ENCODE measurements around the gene MDGA2. TPM values are rescaled to one million over a fixed set of nuclear protein-coding genes. Genes with fewer than 3 reads are reported as not detected.

Gene MDGA2
- total and polyA plus RNA-seq, 2 of the 13 experiments (the other 11 are each of a cell fraction or from before 2014, with no cell fraction given), result not detected

DNA sequence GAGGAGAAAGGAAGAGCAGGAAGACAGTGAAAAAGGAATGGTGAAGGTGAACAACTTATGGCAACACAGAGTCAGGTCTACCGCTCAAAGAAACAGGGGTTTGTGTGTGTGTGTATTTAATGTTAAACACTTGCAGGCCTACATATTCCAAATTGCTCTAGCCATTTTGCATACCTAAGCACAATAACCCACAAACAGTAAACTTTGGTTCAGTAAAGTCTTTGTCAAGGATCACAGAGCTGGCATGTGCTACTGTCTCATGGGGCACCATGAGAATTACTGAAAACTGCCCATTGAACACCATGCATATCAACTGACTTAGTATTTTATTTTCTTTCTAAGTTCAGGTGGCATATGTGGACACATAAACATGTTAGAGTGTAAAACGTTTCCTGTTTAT is 163.6 kb downstream of the MDGA2 start:
- 46% methylated on average over 2 of the region's 2 CpGs for WGBS (ENCODE audit: low lambda C conversion rate)
- no peak for FAIRE-seq

DNA sequence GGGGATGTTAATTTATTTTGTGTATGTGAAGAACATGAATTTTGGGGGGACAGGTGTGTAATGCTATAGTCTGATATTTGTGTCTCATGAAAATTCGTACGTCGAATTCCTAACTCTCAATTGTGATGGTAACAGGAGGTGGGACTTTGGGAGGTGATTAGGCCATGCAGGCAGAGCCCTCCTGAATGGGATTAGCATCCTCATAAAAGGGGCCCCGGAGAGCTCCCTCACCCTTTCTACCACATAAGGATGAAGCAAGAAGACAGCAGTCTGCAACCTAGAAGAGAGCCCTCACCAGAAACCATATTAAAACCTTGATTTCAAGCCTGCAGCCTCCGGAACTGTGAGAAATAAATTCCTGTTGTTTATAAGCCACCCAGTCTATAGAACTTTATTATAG is 165.4 kb downstream of the MDGA2 start:
- in situ Hi-C loops (cut with HindIII; ENCODE audit: extremely low pct_ligation_motif_present, low pct_unique_long_range_greater_than_20kb), result no loop called here
- H3K9ac ChIP-seq (ENCODE audit: insufficient read depth, low read depth, low read length), result no peak overlapping the region
- FAIRE-seq (no peak), DNase-seq (ENCODE audit: low spot score) (no peak), ATAC-seq (no peak)
- intact Hi-C loops (cut with micrococcal nuclease; ENCODE audit: unreplicated experiment), result no loop called here
- no peaks in the 10 kb centered on the region for H3K79me2 ChIP-seq (ENCODE audit: insufficient read depth, low read length)
- ChIA-PET CTCF (ENCODE audit: low intra/inter-chr PET ratio, low total read pairs) (no interaction called here), POLR2A (no interaction called here)
- WGBS (ENCODE audit: low lambda C conversion rate), result 23% methylated on average over 5 of the region's 5 CpGs
- no peak overlapping the region for H3K4me3 ChIP-seq (replicated peaks in 1 of 3; ENCODE audit: insufficient read depth in 1 of 3, low read depth in 2 of 3, low read length in 3 of 3)
- no peak overlapping the region for H2AFZ ChIP-seq (ENCODE audit: low read length)
- no peaks in the 10 kb centered on the region for H3K4me1 ChIP-seq (ENCODE audit: insufficient read depth, low read length)
- H3K4me2 ChIP-seq (ENCODE audit: low read depth, low read length), result no peak overlapping the region
- no peaks in the 10 kb centered on the region for H3K27me3 ChIP-seq (ENCODE audit: control insufficient read depth in 1 of 2, insufficient read depth in 2 of 2, low read length in 2 of 2)
- TF ChIP-seq ZMYM3 (CRISPR knock-in tag; IDR thresholded peaks at IDR 0.05), result no peak
- TF ChIP-seq TBX3 (IDR thresholded peaks at IDR 0.05; ENCODE audit: borderline replicate concordance), result no peak
- TF ChIP-seq, protein P1, sequence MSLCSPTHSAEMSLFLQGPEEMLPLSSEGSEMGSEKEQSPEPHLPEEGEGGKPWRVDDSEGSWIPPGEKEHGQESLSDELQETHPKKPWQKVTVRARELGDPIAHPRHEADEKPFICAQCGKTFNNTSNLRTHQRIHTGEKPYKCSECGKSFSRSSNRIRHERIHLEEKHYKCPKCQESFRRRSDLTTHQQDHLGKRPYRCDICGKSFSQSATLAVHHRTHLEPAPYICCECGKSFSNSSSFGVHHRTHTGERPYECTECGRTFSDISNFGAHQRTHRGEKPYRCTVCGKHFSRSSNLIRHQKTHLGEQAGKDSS (CRISPR knock-in tag; IDR thresholded peaks at IDR 0.05; ENCODE audit: borderline replicate concordance, low read depth), result no peak
- TF ChIP-seq MEF2D (CRISPR knock-in tag; IDR thresholded peaks at IDR 0.05), result no peak
- no peak overlapping the region for H3K27ac ChIP-seq (ENCODE audit: extremely low read length, insufficient read depth, low read length)
- no peaks in the 10 kb centered on the region for H3K36me3 ChIP-seq (replicated peaks in 1 of 2; ENCODE audit: control insufficient read depth in 1 of 2, insufficient read depth in 2 of 2, low read length in 2 of 2)
- H3K9me3 ChIP-seq (ENCODE audit: low read length), result peaks cover 5% of the 10 kb centered on the region; the same call in 1 of the 2 replicates
- H4K20me1 ChIP-seq (ENCODE audit: insufficient read depth, low read length), result no peaks in the 10 kb centered on the region
- BruUV-seq (replicated peaks), result no TSS peak

More for the DNA sequence above, 163.6 kb downstream of the MDGA2 start:
- no peaks in the 10 kb centered on the region for H3K79me2 ChIP-seq (ENCODE audit: insufficient read depth, low read length)
- in situ Hi-C loops (cut with HindIII; ENCODE audit: extremely low pct_ligation_motif_present, low pct_unique_long_range_greater_than_20kb), result no loop called here
- DNase-seq (ENCODE audit: low spot score), result no peak
- no peak for ATAC-seq
- H3K27ac ChIP-seq (ENCODE audit: extremely low read length, insufficient read depth, low read length), result no peak overlapping the region
- peaks cover 14% of the 10 kb centered on the region for H3K4me1 ChIP-seq (ENCODE audit: insufficient read depth, low read length)
- no peak for TF ChIP-seq NFKBIZ (CRISPR knock-in tag; IDR thresholded peaks at IDR 0.05)
- peak; percentile 39; the same call in 1 of the 2 replicates for TF ChIP-seq MAFF (IDR thresholded peaks at IDR 0.05; ENCODE audit: low read depth, low read length)
- peak; percentile 14 to 70; a peak in 2 of 4 replicates for TF ChIP-seq MAFK (conservative IDR thresholded peaks at IDR 0.05 in 1 of 2, IDR thresholded peaks at IDR 0.05 in 1 of 2; ENCODE audit: low read length in 2 of 2)
- POLR2A ChIA-PET, result no interaction called here
- no peak overlapping the region for H3K4me3 ChIP-seq (replicated peaks in 1 of 3; ENCODE audit: insufficient read depth in 1 of 3, low read depth in 2 of 3, low read length in 3 of 3)
- H2AFZ ChIP-seq (ENCODE audit: low read length), result no peak overlapping the region
- H4K20me1 ChIP-seq (ENCODE audit: insufficient read depth, low read length), result no peaks in the 10 kb centered on the region
- CTCF ChIA-PET (ENCODE audit: low intra/inter-chr PET ratio, low total read pairs), result no interaction called here
- intact Hi-C loops (cut with micrococcal nuclease; ENCODE audit: unreplicated experiment), result no loop called here
- no peaks in the 10 kb centered on the region for H3K36me3 ChIP-seq (replicated peaks in 1 of 2; ENCODE audit: control insufficient read depth in 1 of 2, insufficient read depth in 2 of 2, low read length in 2 of 2)
- no peaks in the 10 kb centered on the region for H3K27me3 ChIP-seq (ENCODE audit: control insufficient read depth in 1 of 2, insufficient read depth in 2 of 2, low read length in 2 of 2)
- no peak overlapping the region for H3K4me2 ChIP-seq (ENCODE audit: low read depth, low read length)
- BruUV-seq (replicated peaks), result no TSS peak
- no peak overlapping the region for H3K9ac ChIP-seq (ENCODE audit: insufficient read depth, low read depth, low read length)
- no peaks in the 10 kb centered on the region; the same call in 1 of the 2 replicates for H3K9me3 ChIP-seq (ENCODE audit: low read length)

All from HepG2 (cell line).